HepG2 (cell line): ENCODE data around the gene PBLD. TPM values are rescaled to one million over a fixed set of nuclear protein-coding genes. Genes with fewer than 3 reads are reported as not detected.

Experiments used
- KLF16 ChIP-seq, 2 experiments: sonication (generic) in 1 of 2; formaldehyde crosslinking in 1 of 2; IDR thresholded peaks; 2 replicates each; pipeline versions ENCODE4 v1.6.1 to v1.8.0; 2016 to 2023; ENCODE audit warnings: missing genetic modification reagents in 2 of 2, missing compliant biosample characterization in 1 of 2
- MYC ChIP-seq: sonication (generic); formaldehyde crosslinking; IDR thresholded peaks from 2 replicates; pipeline ENCODE4 v1.9.0; 2021; ENCODE audit warnings: missing genetic modification reagents, borderline replicate concordance
- NR2F6 ChIP-seq, 2 experiments: IDR thresholded peaks; 2 replicates each; pipeline ENCODE4 v1.6.1; 2016; ENCODE audit warnings: antibody characterized with exemption in 1 of 2, mild to moderate bottlenecking in 1 of 2
- SIX1 ChIP-seq: sonication (generic); formaldehyde crosslinking; IDR thresholded peaks from 2 replicates; pipeline ENCODE4 v1.4.0; 2020; ENCODE audit warnings: missing genetic modification reagents, borderline replicate concordance
- SMAD9 ChIP-seq: sonication (generic); formaldehyde crosslinking; IDR thresholded peaks from 2 replicates; pipeline ENCODE4 v1.5.1; 2020; ENCODE audit warnings: mild to moderate bottlenecking, missing genetic modification reagents
- SMC3 ChIP-seq: IDR thresholded peaks from 2 replicates; pipeline ENCODE4 v1.6.1; 2011; ENCODE audit warnings: low read length, improper control_type of control experiment
- SP140L ChIP-seq: sonication (generic); formaldehyde crosslinking; IDR thresholded peaks from 2 replicates; pipeline ENCODE4 v1.4.0; 2020; ENCODE audit warnings: missing genetic modification reagents, borderline replicate concordance
- YEATS4 ChIP-seq: sonication (generic); formaldehyde crosslinking; IDR thresholded peaks from 2 replicates; pipeline ENCODE4 v1.4.0; 2020; ENCODE audit warnings: missing genetic modification reagents, borderline replicate concordance
- ZFAT ChIP-seq: sonication (generic); formaldehyde crosslinking; conservative IDR thresholded peaks from 2 replicates; pipeline ENCODE4 v1.8.1; 2023; ENCODE audit warnings: missing genetic modification reagents, inconsistent platforms
- ZNF207 ChIP-seq: fragments of 450-650 bp; IDR thresholded peaks from 2 replicates; pipeline ENCODE4 v1.6.1; 2016; ENCODE audit warnings: antibody characterized with exemption, borderline replicate concordance
- ZNF224 ChIP-seq: sonication (generic); formaldehyde crosslinking; IDR thresholded peaks from 2 replicates; pipeline ENCODE4 v1.5.0; 2020; ENCODE audit warnings: mild to moderate bottlenecking, missing genetic modification reagents
- ZNF335 ChIP-seq: sonication (generic); formaldehyde crosslinking; IDR thresholded peaks from 2 replicates; pipeline ENCODE4 v1.4.0; 2020; ENCODE audit warnings: missing genetic modification reagents
- ZNF484 ChIP-seq: sonication (generic); formaldehyde crosslinking; IDR thresholded peaks from 2 replicates; pipeline ENCODE4 v1.5.1; 2020; ENCODE audit warnings: mild to moderate bottlenecking, low read depth, missing genetic modification reagents, borderline replicate concordance
- ZNF552 ChIP-seq: sonication (generic); formaldehyde crosslinking; IDR thresholded peaks from 2 replicates; pipeline ENCODE4 v1.9.0; 2022; ENCODE audit warnings: missing genetic modification reagents, mild to moderate bottlenecking, borderline replicate concordance
- ZNF678 ChIP-seq: sonication (generic); formaldehyde crosslinking; IDR thresholded peaks from 2 replicates; pipeline ENCODE4 v1.4.0; 2020; ENCODE audit warnings: mild to moderate bottlenecking, missing genetic modification reagents
- ZSCAN30 ChIP-seq: sonication (generic); formaldehyde crosslinking; IDR thresholded peaks from 2 replicates; pipeline ENCODE4 v1.5.0; 2020; ENCODE audit warnings: mild to moderate bottlenecking, missing genetic modification reagents
- polyA plus RNA-seq, 8 experiments: library from polyadenylated mRNA; depleted of rRNA in 3 of 8; stranded (reverse) in 7 of 8; unstranded in 1 of 8; fragments of >200 nt; fragmentation: Illumina TruSeq in 4 of 8; extraction: Trizol in 4 of 8; gene quantifications; 2 replicates each; pipeline versions ENCODE4 v1.2.1 to v1.2.3, GENCODE V29; 2011 to 2016; ENCODE audit warnings: low read depth in 4 of 8, missing spikeins in 1 of 8, mixed read lengths in 1 of 8; ENCODE audit not compliant: insufficient read depth in 1 of 8
- total RNA-seq, 5 experiments: library from RNA; depleted of rRNA; stranded (reverse); fragments of >200 nt; fragmentation: Illumina TruSeq; extraction: Trizol; gene quantifications; 2 replicates each; pipeline ENCODE4 v1.2.3, GENCODE V29; 2016; ENCODE audit warnings: low read depth in 1 of 5
- TF ChIP-seq, protein P1 (sequence below): sonication (generic); formaldehyde crosslinking; IDR thresholded peaks from 2 replicates; pipeline ENCODE4 v1.5.0; 2020; ENCODE audit warnings: missing genetic modification reagents
- TF ChIP-seq, protein P2 (sequence below): sonication (generic); formaldehyde crosslinking; IDR thresholded peaks from 2 replicates; pipeline ENCODE4 v1.8.1; 2023; ENCODE audit warnings: mild to moderate bottlenecking, missing genetic modification reagents
- TF ChIP-seq, protein P3 (sequence below): sonication (generic); formaldehyde crosslinking; IDR thresholded peaks from 2 replicates; pipeline ENCODE4 v1.4.0; 2020; ENCODE audit warnings: missing genetic modification reagents
- TF ChIP-seq, protein P4 (sequence below): sonication (generic); formaldehyde crosslinking; IDR thresholded peaks from 2 replicates; pipeline ENCODE4 v1.4.0; 2020; ENCODE audit warnings: missing genetic modification reagents, borderline replicate concordance

The PBLD gene
- total and polyA plus RNA-seq, 2 of the 13 experiments (the other 11 are each of a cell fraction or from before 2014, with no cell fraction given): 0.42 to 3.1 TPM

DNA sequence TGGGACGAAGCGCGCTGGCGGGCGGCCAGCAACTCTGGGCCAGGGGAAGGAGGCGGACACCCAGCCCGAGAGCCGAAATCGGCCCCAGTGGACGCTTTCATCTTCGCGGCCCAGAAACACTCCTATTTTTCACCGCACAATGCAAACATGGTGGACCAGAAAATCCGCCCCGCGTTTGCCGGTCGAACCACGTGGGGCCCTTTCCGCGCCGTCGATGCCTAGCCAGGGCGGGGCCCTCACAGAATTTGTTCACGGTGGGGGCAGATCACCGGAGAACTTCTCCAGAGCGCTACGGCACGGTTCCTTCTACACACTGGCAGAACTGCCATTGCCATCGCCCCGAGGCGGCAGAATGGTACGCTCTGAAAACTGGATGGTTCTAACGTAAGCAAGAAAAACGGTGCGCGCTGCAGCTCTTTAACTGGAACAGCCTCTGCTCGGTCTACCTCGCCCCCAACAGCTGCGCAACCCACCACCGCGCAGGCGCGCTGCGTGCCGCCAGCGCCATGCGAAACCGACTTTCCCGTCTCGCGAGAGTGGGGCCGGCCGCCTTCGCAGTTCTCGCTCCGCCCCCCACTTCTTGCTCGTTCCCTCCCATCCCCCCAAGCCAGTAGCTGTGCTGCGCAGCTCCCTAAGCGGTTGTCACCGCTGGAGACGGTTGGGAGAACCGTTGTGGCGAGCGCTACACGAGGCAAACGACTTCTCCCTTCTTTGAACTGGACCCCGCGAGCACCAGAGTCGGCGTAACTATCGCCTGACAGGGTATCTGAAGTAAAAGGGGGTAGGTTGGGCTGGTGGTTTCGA is 1.1 kb downstream of the PBLD start, which contains the start of gene HNRNPH3 (continued):
- peak; percentile 62 to 97; a peak in 2 of 4 replicates for TF ChIP-seq KLF16 (CRISPR knock-in tag; IDR thresholded peaks at IDR 0.05)
- peak; percentile 88 for TF ChIP-seq YEATS4 (CRISPR knock-in tag)
- TF ChIP-seq, protein P1, sequence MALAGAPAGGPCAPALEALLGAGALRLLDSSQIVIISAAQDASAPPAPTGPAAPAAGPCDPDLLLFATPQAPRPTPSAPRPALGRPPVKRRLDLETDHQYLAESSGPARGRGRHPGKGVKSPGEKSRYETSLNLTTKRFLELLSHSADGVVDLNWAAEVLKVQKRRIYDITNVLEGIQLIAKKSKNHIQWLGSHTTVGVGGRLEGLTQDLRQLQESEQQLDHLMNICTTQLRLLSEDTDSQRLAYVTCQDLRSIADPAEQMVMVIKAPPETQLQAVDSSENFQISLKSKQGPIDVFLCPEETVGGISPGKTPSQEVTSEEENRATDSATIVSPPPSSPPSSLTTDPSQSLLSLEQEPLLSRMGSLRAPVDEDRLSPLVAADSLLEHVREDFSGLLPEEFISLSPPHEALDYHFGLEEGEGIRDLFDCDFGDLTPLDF (CRISPR knock-in tag): peak; percentile 88
- TF ChIP-seq, protein P2, sequence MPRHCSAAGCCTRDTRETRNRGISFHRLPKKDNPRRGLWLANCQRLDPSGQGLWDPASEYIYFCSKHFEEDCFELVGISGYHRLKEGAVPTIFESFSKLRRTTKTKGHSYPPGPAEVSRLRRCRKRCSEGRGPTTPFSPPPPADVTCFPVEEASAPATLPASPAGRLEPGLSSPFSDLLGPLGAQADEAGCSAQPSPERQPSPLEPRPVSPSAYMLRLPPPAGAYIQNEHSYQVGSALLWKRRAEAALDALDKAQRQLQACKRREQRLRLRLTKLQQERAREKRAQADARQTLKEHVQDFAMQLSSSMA (CRISPR knock-in tag): peak; percentile 6; the same call in 1 of the 2 replicates
- no peak; the same call in 1 of the 2 replicates for TF ChIP-seq ZNF224
- TF ChIP-seq SMC3: no peak
- TF ChIP-seq SIX1: no peak
- TF ChIP-seq MYC (CRISPR knock-in tag): peak; percentile 95
- TF ChIP-seq ZFAT: no peak
- TF ChIP-seq SP140L (CRISPR knock-in tag): peak; percentile 78; the same call in 1 of the 2 replicates
- peak; percentile 79; the same call in 1 of the 2 replicates for TF ChIP-seq ZNF335 (CRISPR knock-in tag)
- TF ChIP-seq ZSCAN30 (CRISPR knock-in tag): no peak
- TF ChIP-seq ZNF552 (CRISPR knock-in tag): 0 out of 2 replicates have a peak, but pooled peaks have one; percentile 82
- no peak for TF ChIP-seq NR2F6 (IDR thresholded peaks at IDR 0.05)
- TF ChIP-seq NR2F6 (CRISPR knock-in tag; IDR thresholded peaks at IDR 0.05): peak; percentile 28; the same call in 1 of the 2 replicates
- TF ChIP-seq, protein P3, sequence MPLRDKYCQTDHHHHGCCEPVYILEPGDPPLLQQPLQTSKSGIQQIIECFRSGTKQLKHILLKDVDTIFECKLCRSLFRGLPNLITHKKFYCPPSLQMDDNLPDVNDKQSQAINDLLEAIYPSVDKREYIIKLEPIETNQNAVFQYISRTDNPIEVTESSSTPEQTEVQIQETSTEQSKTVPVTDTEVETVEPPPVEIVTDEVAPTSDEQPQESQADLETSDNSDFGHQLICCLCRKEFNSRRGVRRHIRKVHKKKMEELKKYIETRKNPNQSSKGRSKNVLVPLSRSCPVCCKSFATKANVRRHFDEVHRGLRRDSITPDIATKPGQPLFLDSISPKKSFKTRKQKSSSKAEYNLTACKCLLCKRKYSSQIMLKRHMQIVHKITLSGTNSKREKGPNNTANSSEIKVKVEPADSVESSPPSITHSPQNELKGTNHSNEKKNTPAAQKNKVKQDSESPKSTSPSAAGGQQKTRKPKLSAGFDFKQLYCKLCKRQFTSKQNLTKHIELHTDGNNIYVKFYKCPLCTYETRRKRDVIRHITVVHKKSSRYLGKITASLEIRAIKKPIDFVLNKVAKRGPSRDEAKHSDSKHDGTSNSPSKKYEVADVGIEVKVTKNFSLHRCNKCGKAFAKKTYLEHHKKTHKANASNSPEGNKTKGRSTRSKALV (CRISPR knock-in tag): 0 out of 2 replicates have a peak, but pooled peaks have one; percentile 20
- TF ChIP-seq, protein P4, sequence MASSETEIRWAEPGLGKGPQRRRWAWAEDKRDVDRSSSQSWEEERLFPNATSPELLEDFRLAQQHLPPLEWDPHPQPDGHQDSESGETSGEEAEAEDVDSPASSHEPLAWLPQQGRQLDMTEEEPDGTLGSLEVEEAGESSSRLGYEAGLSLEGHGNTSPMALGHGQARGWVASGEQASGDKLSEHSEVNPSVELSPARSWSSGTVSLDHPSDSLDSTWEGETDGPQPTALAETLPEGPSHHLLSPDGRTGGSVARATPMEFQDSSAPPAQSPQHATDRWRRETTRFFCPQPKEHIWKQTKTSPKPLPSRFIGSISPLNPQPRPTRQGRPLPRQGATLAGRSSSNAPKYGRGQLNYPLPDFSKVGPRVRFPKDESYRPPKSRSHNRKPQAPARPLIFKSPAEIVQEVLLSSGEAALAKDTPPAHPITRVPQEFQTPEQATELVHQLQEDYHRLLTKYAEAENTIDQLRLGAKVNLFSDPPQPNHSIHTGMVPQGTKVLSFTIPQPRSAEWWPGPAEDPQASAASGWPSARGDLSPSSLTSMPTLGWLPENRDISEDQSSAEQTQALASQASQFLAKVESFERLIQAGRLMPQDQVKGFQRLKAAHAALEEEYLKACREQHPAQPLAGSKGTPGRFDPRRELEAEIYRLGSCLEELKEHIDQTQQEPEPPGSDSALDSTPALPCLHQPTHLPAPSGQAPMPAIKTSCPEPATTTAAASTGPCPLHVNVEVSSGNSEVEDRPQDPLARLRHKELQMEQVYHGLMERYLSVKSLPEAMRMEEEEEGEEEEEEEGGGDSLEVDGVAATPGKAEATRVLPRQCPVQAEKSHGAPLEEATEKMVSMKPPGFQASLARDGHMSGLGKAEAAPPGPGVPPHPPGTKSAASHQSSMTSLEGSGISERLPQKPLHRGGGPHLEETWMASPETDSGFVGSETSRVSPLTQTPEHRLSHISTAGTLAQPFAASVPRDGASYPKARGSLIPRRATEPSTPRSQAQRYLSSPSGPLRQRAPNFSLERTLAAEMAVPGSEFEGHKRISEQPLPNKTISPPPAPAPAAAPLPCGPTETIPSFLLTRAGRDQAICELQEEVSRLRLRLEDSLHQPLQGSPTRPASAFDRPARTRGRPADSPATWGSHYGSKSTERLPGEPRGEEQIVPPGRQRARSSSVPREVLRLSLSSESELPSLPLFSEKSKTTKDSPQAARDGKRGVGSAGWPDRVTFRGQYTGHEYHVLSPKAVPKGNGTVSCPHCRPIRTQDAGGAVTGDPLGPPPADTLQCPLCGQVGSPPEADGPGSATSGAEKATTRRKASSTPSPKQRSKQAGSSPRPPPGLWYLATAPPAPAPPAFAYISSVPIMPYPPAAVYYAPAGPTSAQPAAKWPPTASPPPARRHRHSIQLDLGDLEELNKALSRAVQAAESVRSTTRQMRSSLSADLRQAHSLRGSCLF (CRISPR knock-in tag): 0 out of 2 replicates have a peak, but pooled peaks have one; percentile 54
- no peak; the same call in 1 of the 2 replicates for TF ChIP-seq ZNF678 (CRISPR knock-in tag)
- peak; percentile 71; the same call in 1 of the 2 replicates for TF ChIP-seq ZNF484 (CRISPR knock-in tag)
- peak; percentile 90 for TF ChIP-seq SMAD9
- no peak for TF ChIP-seq ZNF207
